HG03575 (cell line): ENCODE results near the gene COBL.
"Not testable (repeated sequence)": the region's sequence is repeated elsewhere in the genome, so short reads cannot be mapped to it uniquely, and the experiment has no call there.

ENCODE experiments used
- ATAC-seq: cut with Tn5 transposase; IDR thresholded peaks from one replicate; pipeline ENCODE4 v1.9.1; 2021; ENCODE audit not compliant: unreplicated experiment, insufficient number of reproducible peaks, low FRiP score; ENCODE audit errors: extremely low read depth

COBL gene

DNA sequence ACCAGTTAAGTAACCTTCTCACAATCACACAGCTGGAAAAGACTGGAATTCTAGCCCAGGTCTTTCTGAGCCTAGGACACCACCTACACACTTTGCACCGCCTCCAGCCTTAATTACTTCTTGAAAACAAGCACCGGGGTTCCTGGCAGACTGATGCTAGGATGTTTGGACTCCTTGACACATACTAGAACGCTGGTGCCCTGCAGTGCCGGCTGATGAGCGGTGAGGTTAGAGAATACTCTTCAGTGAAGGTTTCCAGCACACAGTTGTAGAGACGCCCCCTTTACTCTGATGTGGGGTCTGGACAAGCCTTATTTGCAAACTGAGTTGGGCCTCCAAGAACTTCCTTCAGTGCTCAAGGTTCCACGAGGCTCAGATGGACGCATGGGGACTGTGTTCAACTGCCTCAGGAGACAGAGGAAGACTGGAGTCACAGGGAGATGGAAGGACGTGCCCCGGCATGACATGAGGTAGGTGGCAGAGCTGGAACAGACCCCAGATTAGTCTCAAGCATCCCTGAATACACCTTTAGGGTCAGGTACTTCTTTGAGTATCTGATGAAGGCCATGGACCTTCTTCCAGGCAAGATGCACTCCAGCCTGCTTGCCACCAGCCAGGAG lies 89.6 kb downstream of the COBL start:
- no peak for ATAC-seq

DNA sequence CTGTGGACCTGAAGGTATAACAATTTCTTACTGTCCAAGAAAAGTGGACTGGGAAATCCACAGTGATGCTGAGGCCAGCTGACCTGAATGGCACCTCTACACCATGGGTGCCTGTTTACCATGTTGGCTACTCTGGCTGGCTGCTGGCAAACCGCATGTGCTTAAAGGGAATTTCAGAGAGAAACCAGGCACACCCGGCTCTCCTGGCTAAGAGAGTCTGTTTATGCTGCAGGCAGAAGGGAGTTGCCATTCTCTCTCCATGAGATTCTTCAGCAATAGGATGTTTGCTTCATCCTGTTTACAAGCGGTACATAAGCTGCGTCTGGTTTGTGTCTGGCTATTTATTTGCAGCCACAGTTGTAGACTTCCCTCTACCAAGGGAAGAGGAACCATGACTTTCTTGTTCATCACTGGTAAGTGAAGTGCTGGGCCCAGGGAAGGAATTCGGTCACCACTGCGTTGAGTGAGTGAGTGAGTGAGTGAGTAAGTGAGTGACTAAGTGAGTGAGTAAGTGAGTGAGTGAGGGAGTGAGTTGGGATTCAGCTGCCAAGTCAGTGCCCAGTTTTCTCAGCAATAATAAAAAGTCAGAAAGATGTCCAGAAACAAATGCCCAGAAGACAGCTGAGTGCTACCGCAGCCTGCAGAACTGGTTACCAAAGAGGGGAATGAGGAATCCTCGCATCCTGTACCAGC lies 90.4 kb downstream of the COBL start:
- ATAC-seq: no peak

DNA sequence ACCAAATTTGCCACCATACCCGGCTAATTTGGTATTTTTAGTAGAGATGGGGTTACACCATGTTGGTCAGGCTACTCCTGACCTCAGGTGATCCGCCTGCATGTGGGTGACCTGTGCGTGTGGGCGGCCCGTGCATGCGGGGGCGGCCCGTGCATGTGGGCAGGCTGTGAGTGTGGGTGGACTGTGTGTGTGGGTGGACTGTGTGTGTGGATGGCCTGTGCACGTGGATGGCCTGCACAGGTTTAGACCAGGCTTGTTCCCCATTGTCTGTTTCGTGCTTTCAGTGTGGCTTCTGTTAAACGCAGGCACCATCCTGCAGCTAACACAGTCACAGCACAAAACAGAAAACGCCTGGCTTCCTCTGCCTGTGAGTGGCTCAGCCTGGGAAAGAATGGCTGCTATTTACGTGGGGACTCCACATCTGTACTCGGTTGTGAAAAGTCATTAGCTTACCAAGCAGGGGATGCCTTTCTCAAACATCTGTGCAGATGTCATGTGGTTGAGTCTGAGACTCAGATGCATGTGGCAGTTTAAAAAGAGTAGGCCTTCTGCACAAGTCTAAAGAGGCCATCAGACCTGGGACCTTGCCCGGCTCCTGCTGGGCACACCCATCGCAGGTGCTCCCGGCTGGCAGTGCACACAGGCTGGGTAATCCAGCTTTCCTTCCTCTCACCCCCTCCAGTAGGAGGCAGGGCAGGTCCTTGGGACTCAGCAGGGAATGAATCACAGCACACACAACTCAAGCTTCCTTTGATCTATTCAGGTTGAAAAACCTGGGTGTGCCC lies 91.6 kb downstream of the COBL start:
- ATAC-seq: no peak

DNA sequence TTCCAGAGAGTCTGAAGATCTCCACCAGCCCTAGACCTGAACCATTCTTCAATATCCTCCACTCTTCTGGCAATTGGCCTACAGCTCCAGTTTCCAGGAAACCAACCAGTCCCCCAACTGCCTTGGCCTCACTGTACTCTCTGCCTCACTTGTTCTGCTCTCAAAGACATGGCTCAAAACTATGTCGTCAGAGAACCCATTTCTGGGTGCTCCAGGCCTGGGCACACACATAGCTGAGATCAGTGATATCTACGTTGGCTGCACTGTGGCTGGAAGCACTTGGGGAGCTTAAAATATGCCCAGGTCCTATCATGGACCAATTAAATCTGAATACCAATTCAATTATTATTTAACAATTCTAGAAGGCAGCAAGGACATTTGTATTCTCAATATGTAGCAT lies 93.1 kb downstream of the COBL start:
- no peak for ATAC-seq

DNA sequence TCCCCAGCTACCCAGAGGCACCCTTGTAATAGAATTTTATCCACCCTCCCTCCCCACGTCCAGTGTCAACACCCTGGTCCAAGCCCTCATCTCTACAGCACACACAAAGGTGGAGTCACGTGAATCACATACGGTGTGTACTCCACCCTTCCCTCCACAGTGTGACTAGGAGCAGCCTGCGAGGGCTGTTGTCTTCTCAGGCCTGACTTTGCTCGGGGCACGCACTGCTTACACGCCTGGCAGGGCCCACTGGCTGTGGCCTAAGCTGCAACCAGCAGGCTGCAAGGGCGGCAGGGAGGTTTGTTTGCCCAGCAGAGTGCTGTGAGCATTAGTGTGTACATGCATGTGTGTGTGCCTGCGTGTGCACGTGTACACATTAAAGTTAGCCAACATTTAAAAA lies 93.7 kb downstream of the COBL start:
- ATAC-seq: no peak

DNA sequence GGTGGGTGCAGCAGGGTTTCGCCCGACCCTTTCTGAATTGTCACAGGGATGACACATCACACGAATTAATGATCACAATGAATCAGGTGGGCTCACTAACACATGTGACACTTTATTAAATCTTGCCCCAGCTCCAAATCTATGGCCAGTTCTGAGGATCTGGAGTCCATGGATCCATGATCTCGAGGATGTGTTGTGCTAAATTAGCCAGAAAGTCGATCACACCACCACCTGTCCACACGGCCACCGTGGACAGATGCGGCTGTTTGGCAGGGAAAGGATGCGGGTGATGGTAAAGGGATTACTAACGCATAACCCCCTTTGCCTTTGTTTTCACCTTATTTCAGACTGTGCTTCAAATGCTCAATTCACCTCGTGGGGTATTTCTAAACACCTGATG lies 96.4 kb downstream of the COBL start:
- no peak for ATAC-seq

DNA sequence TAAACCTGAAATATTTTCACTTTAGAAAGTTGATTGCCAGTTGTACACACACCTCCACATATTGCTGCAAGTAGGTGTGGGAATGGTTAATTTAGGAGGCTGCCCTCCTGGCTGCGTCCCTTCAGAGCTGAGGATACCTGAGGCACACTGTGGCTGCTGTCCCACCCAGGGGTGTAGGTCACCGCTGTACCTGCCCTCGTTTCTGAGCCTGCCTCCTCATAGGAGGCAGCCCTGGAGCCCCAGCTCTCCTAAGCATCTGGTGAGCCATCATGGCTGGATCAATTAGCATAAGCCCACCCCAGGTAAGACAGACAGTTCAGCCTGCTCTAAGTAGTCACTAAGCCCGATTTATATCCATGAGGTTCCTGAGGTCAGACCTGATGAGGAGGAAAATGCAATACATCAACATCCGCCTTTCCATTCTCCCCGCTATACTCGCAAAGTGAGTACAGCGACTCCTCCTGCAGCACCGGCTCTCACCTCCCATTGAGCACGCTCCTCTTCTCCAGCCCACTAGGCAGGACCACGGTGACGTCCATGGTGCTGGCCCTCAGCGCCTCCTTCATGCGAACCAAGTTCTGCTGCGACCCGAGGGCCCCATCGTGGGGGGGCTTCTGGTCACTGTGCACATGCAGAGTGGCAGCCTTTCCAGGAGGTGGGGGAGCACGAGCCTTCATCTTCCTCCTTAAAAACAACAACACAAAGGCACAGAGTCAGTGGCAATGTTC lies 97.2 kb downstream of the COBL start:
- ATAC-seq: no peak

DNA sequence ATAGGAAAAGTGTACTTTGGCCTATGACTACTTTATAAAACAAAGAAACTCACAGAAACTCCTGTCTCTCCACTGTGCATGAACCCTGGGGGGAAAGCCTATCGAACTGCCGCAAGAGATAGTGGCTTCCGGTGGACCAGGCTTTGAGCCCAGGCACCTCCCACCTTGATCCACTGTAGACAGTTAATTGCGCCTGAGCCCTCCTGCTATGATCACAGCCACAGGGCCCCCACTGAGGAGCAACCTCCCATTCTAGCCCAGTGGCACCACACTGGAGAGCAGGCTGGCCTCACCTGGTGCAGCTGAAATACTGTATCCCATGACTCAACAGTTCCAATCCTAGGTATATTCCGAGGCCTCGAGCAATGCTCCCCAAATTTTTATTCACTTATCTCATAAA lies 98.8 kb downstream of the COBL start:
- ATAC-seq: no peak

DNA sequence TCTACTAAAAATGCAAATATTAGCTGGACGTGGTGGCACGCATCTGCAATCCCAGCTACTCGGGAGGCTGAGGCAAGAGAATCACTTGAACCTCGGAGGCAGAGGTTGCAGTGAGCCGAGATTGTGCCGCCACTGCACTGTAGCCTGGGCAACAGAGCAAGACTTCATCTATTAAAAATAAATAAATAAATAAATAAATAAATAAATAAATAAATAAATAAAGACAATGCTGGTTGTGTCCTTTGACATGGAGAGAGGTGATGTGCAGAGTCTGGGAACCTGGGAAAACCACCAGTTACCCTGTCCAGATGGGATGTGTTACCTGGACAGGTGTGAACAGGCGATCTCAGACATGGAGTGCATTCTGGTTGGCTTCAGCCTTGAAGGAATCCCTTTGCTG lies 102.5 kb downstream of the COBL start:
- ATAC-seq: no peak

DNA sequence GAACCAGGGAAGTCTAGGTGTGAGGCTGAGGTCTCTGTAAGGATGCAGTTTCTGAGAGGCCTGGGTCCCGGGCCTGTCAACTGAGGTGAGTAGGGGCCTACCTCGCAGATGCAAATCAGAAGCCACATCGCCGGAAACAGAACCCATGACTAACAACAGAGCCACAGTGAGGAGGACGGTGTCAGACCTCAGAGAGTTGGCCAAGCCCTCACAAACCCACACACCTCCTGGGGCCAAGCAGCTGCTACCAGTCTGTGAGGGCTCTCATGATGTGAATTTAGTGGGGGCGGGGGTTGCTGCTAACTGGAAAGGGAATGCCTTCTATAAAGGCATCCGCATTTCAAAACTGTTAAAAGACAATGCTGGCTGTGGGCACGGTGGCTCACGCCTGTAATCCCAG lies 103.0 kb downstream of the COBL start:
- no peak for ATAC-seq

DNA sequence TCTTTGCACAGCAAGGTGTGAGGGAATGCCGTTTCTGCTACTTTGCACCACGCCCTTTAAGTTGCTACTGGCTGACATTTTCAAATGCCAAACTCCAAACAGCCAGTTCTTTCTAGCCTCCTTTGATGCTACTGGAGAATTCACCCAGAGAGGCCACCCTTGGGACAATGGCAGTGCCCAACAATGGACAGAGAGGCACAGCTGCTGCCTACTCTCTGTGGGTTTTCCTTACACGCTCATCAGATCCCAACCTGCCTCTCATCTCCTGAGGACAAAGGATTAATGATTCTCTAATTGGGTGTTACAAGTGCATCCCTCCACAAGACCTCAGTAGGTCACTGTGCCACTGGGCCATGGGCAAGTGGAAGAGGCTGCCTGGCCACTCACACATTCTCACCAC lies 105.8 kb downstream of the COBL start:
- no peak for ATAC-seq

DNA sequence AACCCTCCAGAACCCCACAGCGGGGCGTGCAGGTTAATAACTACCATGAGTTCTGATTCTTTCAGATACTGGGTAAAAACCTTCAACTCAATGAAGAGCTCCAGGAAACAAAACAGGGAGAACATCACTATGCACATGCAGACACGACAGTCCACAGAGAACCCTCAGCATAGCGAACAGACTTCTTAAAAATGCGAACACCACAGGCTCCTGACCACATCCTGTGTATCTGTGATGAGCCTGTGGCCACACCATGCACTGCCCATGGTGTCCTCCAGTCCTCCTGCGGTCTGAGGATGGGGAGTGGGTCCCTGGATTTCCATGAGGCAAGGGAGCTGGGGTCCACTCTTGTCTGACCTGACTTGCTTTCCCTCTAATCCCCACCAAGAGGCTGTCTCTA lies 107.2 kb downstream of the COBL start:
- ATAC-seq: no peak

DNA sequence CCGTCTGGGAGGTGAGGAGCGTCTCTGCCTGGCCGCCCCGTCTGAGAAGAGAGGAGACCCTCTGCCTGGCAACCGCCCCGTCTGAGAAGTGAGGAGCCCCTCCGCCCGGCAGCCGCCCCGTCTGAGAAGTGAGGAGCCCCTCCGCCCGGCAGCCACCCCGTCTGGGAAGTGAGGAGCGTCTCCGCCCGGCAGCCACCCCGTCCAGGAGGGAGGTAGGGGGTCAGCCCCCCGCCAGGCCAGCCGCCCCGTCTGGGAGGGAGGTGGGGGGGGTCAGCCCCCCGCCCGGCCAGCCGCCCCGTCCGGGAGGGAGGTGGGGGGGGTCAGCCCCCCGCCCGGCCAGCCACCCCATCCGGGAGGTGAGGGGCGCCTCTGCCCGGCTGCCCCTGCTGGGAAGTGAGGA lies 108.5 kb downstream of the COBL start:
- ATAC-seq: not testable (repeated sequence)

DNA sequence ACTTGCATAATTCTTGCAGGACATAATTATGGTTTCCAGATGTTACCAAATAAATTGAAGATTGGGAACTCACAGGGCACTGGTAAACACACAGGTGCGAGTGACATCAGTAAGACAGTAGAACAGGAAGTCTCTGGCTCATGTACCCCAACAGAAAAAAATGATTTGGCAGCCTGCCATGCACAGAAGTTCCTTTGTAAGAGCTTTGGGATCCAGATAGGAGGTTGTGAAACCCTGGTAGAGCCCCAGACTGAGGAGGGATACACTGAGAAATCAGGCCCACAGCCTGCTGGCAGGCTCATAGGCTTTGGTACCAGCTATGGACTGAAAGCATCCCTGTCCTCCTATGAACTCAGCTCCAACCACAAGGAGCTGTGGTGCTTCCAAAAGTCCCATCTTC lies 118.0 kb downstream of the COBL start:
- no peak for ATAC-seq

DNA sequence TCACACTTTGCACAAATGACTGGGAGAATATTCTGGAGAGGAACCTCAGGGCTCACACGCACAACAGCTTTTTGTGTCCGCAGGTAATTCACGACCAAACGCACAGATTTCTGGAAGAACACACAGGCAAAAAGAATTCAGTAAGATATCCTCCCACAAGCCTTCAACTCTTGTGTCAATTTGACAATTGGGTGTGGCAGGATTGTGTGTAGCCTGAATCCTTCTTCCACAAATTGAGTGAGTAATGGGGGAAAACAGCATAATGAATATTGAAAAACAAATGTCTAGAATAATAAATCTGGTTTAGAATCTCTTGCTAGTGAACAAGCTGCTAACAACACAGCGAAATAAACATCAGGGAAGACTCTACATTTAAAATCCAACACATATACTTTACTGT lies 125.6 kb downstream of the COBL start:
- no peak for ATAC-seq

DNA sequence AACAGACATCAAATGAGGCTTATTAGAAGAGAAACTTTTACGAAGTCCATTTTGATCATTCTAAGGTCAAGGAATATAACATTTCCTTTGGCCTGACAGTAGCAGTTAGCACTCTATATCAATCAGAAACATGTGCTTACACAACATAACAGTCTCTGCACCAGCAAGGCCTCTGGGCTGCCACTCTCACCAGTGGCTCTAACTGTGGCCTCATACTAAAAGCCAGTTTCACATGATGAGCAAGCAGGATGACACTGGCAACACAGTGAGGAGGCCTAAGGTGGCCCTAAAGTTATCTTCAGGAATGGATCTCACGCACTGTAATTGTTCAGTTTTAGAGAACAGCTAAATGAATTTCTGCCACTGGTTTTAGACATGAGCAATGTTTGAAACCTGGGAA lies 126.8 kb downstream of the COBL start:
- no peak for ATAC-seq

DNA sequence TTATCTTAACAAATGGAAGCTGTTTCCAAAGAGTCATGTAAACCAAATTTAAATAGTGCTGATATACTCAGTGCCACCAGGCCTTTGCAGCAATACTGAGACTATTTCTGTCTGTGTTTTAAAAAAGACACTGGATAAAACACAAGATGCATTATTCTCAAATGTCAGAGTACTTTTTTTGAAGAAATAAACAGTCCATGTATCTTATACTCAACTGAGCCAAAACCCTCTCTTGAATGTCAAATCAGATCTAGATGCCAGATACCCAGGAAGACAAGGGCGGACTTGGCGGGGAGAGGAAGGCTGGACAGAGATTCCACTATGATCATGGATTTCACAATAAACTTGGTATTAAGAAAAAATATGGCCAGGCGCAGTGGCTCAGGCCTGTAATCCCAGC lies 127.6 kb downstream of the COBL start:
- no peak for ATAC-seq

DNA sequence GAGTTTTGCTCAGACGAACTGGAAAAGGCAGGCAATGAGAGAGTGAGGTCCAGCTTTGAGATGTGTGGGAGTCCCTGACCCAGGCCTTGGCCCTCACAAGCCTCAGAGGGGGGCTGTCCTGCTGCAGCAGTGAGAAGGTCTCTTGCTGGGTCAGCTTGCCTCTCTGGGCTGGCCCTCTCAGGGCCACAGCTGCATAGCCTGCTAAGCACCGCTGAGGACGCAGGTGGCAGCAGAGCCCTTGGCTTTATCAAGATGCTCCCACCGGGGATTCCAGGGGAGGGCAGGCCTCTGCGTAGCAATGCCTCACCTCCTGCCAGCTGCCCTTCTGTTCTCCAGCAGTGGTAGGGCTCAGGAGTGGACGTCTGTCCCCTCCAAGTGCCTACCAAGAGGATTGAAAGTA lies 128.7 kb downstream of the COBL start:
- ATAC-seq: no peak

DNA sequence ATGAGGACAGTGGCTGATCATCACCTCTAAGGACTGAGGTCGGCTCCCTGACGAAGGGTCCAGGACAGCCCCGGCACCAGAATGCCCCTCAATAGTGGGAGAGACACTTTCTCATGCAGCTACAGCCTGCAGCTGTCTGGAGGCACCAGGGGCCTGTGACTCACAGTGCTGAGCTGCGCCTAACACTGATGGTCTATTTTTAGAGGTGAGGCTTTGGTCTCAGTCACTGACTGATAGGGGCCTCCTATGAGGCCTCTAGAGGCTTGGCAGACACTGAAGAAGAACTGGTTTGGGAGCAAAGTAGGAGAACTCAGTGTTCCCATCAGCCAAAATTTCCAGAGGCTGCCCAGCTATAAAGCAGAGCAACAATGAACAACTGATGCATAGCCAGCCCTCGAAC lies 130.1 kb downstream of the COBL start:
- ATAC-seq: no peak
